ENCODE results near the gene RER1.

- TF ChIP-seq CTCF (conservative IDR thresholded peaks at IDR 0.05 in 1 of 2, IDR thresholded peaks at IDR 0.05 in 1 of 2; ENCODE audit: extremely low read depth in 1 of 2, insufficient read depth in 1 of 2, low read depth in 1 of 2, low read length in 2 of 2) (no peak), EZH2 (IDR thresholded peaks at IDR 0.05; ENCODE audit: borderline replicate concordance, low read length) (no peak)
Measured at GRCh38 chr1:2446861-2447260, 55.2 kb downstream of the RER1 start.
